ENCODE results near the gene AFAP1L1. TPM values are rescaled to one million over a fixed set of nuclear protein-coding genes. Genes with fewer than 3 reads are reported as not detected.

AFAP1L1 gene
- total RNA-seq, 1 experiment from 2014 or later: 2.3 TPM

DNA sequence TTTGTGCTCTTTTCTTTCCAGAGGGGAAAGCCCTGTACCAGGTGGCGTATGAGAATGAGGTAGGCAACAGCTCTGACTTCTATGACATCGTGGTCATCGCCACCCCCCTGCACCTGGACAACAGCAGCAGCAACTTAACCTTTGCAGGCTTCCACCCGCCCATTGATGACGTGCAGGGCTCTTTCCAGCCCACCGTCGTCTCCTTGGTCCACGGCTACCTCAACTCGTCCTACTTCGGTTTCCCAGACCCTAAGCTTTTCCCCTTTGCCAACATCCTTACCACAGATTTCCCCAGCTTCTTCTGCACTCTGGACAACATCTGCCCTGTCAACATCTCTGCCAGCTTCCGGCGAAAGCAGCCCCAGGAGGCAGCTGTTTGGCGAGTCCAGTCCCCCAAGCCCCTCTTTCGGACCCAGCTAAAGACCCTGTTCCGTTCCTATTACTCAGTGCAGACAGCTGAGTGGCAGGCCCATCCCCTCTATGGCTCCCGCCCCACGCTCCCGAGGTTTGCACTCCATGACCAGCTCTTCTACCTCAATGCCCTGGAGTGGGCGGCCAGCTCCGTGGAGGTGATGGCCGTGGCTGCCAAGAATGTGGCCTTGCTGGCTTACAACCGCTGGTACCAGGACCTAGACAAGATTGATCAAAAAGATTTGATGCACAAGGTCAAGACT lies 96.5 kb downstream of the AFAP1L1 start:
- DNase-seq (ENCODE audit: extremely low read depth, low read depth): no peak

- DNase-seq (ENCODE audit: extremely low read depth, low read depth): no peak
Observed at GRCh38 chr5:149370878-149371277, 99.2 kb downstream of the AFAP1L1 start.

- DNase-seq (ENCODE audit: extremely low read depth, low read depth): peak; percentile 69
Observed at GRCh38 chr5:149371296-149371962, 99.8 kb downstream of the AFAP1L1 start.

DNA sequence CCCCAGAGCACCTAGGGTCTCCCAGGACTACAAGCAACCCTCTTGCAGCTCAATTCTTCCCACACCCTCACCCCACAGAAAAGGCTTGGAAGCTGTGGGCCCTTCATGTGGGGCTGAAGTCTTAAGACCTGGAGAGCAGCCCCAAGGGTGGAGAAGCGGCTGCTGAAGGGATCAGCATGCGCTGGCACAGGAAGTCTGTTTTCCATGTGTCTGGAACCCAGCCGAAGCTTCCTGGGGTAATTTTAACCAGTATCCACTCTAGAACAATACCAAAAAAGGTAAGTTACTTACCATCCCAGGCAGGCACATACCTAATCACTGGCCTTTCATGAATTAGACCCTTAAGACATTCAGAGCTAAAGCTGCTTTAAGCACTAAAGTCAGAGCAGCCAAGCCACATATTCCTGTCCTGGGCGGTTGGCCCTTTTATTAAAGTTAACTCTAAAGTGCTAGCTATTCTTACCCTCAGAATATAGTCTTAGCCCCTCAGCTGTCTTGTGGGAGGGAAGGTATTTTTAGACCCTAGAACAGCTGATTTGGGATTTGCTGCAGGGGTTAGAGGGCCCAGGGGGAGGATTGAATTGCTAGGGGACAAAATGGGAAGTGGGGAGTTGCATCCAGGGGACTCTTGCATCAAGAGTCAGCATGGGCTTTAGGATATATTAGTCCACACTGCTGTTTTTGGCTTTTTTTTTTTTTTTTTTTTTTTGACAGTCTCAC lies 100.6 kb downstream of the AFAP1L1 start:
- no peak for DNase-seq (ENCODE audit: extremely low read depth, low read depth)

DNA sequence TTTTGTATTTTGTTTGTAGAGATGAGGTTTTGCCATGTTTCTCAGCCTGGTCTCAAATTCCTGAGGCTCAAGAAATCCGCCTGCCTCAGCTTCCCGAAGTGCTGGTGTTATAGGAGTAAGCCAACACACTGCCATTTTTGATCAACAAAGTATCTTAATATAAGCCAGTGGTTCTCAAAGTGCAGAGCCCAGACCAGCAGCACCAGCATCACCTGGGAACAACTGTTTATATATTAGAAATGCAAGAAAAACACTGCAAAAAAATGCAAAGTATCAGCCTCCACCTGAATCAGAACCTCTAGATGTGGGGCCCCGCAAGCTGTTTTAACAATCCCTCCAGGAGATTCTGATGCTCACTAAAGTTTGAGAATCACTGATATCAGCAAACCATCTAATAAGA lies 101.3 kb downstream of the AFAP1L1 start:
- no peak for DNase-seq (ENCODE audit: extremely low read depth, low read depth)

- DNase-seq (ENCODE audit: extremely low read depth, low read depth): no peak
Observed at GRCh38 chr5:149374303-149374702, 102.6 kb downstream of the AFAP1L1 start.

- no peak for DNase-seq (ENCODE audit: extremely low read depth, low read depth)
Observed at GRCh38 chr5:149374801-149375200, 103.1 kb downstream of the AFAP1L1 start.

DNA sequence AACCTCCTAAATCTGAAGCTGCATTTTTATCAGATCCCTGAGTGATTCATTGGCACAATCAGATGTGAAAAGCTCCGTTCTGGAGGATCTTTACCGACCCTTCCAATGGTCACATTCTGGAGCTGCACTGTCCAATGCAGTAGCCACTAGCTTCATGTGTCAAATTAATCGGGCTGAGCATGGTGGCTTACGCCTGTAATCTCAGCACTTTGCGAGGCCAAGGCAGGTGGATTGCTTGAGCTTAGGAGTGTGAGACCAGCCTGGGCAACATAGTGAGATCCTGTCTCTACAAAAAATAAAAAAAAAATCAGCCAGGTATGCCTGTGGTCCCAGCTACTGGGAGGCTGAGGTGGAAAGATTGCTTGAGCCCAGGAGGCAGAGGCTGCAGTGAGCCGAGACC lies 103.8 kb downstream of the AFAP1L1 start:
- DNase-seq (ENCODE audit: extremely low read depth, low read depth): no peak

GRCh38 chr5:149376104-149376503 lies 104.4 kb downstream of the AFAP1L1 start:
- no peak for DNase-seq (ENCODE audit: extremely low read depth, low read depth)

DNA sequence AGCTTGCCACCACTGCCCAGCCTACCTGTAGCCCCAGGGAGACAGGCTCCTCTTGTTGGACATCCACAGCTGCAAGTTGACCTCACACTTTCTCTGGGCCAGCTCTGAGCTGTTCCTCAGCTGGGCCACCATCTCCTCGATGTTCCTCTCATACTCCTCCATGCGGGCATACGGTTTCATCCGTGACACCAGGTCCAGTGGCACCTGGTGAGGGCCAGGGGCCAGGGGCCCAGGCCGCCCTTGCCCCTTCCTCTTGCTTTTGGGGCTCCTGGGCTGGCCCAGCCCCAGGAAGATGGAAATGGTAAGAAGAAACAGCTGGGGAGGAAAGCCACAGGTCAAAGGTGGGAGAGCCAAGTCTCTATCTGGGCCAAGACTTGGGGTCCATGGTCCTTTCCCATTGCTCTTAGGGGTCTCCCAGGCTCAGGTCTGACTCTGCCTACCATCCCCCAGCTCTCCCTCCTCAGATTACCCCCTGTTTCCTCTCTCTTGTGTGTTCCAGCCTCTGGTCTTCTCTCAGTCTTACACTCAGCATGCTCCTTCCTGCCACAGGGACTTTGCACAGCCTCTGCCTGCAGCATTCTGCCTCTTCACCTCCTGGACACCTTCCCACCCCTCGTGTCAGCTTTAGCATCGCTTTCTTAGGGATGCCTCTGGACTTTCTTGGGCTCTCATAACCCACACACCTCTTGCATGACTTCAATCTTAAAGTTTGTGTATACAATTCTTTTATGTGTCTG lies 105.2 kb downstream of the AFAP1L1 start:
- no peak for DNase-seq (ENCODE audit: extremely low read depth, low read depth)

- no peak for DNase-seq (ENCODE audit: extremely low read depth, low read depth)
Observed at GRCh38 chr5:149378241-149378820, 106.7 kb downstream of the AFAP1L1 start.

- DNase-seq (ENCODE audit: extremely low read depth, low read depth): no peak
Observed at GRCh38 chr5:149379177-149379761, 107.6 kb downstream of the AFAP1L1 start, which contains the start of gene IL17B. TSS of gene IL17B (minus strand) at chr5:149379292. CDS start at chr5:149379225, 67 bp downstream.

DNA sequence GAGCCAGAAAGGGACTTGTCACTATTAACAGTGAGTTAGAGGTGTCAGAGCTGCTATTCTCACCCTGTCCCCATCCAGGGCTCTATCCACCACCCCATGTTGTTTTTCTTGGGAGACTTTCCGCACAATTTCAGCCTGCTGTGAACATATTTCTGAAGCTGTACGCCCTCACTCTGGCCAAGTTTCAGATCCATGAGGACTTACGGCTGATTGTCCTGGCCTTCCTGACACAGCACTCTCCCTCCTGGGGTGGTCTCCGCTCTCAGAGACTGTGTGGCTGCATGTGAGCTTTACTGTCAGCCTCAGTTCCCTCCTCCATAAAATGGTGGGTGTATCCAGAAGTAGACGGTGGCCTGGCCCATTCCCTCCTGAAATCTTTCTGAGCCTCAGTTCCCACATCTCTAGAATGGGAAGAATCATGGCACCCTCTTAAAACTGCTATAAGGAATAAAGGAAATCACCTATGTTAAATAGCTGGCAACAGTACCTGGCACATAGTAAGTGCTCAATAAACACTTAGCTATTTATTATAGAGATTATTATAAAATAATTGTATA lies 108.2 kb downstream of the AFAP1L1 start:
- DNase-seq (ENCODE audit: extremely low read depth, low read depth): no peak

GRCh38 chr5:149380466-149381121 lies 108.9 kb downstream of the AFAP1L1 start:
- no peak for DNase-seq (ENCODE audit: extremely low read depth, low read depth)

DNA sequence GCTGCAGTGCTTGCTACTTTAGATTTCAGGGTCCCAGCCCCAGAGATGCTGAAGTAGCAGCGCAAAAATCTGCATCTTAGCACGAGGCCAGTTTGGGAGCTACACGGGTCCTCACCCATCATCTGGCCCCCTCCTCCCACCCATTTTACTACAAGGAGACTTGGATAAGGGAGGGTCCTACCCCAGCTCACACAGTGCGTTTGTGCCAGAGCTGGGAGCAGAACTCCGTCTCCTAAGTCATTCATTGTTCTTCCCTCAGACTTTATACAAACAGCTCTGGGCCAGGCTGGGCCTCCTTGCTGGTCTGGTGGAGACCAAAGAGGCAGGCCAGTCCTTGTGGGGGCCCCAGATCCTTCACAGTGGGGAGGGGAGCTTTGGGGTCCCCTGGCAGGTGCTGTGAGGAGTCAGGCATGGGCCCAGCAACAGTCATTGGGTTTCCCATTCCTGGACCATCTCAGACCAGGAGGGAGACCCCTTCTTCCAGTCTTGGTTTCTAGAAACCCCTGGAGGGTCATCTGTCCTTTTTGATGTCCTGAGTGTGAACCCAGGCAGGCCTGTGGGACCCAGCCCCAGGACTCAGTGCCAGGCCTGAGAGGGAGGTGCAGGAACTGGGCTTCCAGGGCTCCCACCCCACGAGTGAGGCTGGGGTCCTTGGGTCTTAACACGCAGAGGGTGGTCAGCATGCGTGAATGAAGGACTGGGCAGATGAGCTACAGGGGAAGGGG lies 109.8 kb downstream of the AFAP1L1 start:
- DNase-seq (ENCODE audit: extremely low read depth, low read depth): no peak

DNA sequence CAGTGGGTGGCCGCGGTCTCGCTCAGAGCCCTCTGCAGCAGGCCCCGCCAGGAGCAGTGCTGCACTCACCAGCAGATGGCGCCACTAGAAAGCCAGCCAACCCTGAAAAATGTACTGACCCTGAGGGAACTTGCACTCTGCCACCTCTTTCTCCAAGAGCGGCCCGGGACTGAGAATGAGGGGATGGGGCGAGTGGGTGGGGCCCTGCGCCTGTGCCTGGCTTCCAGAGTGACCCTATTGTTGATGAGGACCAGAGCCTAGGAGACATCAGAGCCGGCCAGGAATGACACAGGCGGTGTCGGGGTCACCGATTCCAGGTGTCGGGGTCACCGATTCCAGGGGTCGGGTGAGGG lies 110.3 kb downstream of the AFAP1L1 start:
- DNase-seq (ENCODE audit: extremely low read depth, low read depth): peak; percentile 65

- no peak for DNase-seq (ENCODE audit: extremely low read depth, low read depth)
Observed at GRCh38 chr5:149382517-149383220, 111.0 kb downstream of the AFAP1L1 start.

GRCh38 chr5:149383399-149383798 lies 111.7 kb downstream of the AFAP1L1 start:
- no peak for DNase-seq (ENCODE audit: extremely low read depth, low read depth)
